ENCODE results near the gene CCNY.

The CCNY gene

DNA sequence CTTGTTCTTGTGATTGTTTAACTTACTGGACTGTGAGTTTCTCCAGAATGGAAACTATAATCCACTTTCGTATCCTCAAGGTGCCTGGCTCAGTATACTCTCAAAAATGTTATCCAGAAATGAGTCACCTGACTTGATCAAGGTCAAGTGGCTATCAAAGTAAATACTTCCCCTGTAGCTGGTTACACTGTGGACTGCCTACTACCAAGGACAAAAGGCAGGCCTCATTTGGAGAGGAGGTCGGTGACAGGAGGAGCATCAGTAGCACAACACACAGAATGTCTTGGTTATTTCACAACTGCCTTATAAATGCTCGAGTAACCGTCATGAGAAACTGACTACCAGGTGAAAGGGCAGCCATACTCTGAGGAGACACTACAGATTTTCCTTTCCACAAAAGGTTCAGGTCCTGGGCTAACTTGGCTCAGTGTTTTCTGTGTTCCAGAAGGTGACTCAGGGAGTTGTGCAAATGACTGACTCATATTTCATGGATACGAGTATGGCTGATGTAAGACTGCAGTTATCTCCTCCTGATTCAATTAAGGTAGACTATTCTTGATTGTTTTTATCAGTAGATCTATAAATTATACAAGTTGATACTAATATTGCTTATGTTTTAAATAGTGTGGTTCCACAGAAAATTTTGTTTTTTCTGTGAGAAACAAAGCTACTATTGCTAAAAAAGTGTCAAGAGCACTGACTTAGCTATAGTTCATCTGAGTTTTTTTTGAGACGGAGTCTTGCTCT is 4.2 kb upstream of the CCNY start:
- DNase-seq (ENCODE audit: low spot score) = no peak

DNA sequence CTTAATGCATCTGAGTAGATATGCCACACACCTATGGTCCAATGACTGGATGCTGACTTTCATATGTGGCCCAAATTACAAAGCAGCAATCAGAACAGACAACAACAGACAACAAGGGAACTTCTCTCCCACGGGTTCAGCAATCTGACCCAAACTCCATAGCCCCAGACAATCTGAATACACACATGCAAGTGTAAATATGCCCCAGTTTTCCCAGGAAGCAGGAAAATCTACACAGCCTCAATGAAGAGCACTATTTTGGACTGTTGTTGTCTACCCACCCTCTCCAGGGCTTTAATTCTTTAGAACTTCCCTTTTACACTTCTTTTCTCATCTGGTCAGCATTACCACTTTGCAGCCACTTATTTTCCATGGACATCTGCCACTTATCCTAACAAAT is 2.0 kb upstream of the CCNY start:
- DNase-seq (ENCODE audit: low spot score) = no peak

DNA sequence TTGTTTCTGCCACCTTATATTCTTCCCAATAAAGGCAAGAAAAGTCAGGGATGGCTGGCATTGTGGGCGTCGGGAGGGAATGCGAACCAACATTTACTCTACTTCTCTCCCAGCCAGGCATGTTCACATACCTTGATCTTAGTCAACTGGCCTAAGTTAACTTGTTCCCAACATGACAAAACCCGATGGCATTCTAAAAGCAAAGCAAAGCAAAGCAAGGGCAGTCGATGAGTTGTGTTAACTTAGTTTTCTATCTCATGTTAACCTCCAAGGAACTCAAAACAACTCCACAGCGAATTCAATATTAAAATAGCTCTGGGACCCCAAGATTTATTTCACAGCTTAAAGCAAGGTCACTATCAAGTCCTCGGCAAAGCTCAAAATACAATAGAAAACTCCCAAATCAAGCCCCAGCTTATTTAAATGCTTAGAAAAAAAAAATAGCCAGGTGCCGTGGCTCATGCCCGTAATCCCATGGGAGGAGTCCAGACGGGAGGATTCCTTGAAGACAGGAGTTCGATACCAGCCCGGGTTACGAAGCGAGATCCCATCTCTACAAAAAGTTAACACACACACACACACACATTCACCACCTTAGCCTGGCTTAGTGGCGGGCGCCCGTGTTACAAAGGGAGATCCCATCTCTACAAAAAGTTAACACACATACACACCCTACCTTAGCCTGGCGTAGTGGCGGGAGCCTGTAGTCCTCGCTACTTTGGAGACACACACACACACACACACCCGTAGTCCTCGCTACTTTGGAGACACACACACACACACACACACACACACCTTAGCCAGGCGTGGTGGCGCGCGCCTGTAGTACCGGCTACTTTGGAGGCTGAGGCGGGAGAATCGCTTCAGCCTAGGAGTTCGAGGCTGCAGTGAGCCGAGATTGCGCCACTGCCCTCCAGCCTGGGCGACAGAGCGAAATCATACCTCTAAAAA is 901 bp upstream of the CCNY start:
- peak; percentile 9 for DNase-seq (ENCODE audit: low spot score)

DNA sequence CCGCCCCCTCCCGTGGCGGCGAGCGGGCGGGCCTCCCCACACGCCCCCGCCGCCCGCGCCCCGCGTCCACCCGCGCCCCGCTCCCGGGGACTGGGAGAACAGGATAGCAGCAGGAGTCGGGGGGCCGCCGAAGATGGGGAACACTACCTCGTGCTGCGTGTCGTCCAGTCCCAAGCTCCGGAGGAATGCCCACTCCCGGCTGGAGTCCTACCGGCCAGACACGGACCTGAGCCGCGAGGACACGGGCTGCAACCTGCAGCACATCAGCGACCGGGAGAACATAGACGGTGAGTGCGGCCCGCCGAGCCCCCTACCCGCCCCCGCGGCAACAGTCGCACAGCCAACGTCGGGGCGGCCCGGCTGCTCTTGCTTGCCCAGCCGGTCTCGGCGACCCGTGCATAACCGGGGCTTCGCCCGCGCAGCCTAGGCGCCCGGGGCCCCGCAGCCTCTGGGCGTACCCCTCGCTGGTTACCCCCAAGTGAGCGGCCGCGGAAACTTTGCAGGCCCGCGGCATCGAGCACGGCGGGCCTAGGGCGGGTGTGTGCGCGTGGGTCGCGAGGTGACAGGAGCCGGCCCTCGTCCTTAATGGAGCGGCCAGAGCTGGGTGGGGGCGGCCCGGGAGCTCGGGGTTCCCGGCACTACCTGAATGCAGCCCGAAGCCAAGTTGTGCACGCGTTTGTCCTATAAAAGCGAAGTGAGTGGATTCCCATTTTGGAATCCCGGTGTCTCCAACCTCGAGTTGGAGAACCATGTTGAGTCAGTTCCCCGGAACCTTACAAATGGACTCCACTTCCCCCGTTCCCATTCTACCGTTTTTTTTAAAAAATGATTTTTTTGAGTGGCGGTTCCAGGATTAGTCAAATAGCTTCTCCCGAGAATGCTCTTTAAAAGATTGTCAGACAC is 863 bp downstream of the CCNY start:
- DNase-seq (ENCODE audit: low spot score) = peak; percentile 32

DNA sequence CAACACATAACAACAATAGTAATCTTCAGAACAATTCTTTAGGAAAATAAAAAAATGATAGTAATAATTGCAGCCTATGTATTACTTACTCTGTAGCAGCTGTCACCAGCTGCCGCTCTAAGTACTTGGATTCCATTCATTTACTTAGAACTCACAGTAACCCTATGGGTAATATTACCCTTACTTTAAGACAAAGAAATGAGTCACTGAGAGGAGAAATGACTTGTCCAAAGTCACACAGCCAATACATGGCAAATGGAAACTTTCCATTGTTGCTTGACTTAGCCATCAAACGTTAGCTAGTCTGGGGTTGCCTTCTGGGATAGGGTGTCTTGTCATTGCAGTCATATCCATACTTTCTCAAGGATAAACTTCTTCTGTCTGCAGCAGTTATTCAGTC is 3.6 kb downstream of the CCNY start:
- DNase-seq (ENCODE audit: low spot score) = no peak

DNA sequence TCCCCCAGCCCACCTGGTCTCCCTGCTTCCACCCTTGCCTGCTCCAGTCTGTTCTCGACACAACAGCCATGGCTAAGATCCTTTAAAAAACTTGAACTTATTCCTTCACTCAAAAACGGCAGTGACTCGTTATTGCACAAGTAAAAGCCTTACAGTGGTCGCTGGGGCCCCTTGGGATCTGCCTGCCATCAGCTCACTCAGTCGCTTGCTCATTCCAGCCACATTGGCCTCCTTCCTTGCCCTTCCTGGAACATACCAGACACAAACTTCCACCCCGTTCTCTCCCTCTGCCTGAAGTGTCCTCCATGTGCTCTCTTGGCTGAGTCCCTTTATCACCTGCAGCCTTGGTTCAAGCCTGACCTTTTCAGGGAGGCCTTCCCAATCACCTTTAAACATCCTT is 4.7 kb downstream of the CCNY start:
- no peak for DNase-seq (ENCODE audit: low spot score)

DNA sequence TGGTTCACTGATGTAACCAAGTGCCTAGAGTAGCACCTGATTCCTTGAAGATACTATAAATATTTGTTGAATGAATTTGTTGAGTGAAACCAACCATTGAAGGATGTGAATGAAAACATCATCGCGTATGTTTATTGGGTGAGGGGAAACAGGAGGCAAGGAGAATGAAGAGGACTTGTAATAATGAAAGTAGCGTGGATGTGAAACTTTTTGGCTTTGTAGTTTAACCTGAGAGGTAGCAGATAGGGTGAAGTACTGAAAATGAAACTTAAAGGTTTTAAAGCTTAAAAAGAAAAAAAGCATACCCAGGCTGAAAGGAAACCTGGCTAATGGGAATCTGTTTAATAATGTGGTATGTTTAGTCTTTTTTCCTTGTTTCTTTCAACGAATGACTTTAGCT is 5.2 kb downstream of the CCNY start:
- DNase-seq (ENCODE audit: low spot score) = no peak

DNA sequence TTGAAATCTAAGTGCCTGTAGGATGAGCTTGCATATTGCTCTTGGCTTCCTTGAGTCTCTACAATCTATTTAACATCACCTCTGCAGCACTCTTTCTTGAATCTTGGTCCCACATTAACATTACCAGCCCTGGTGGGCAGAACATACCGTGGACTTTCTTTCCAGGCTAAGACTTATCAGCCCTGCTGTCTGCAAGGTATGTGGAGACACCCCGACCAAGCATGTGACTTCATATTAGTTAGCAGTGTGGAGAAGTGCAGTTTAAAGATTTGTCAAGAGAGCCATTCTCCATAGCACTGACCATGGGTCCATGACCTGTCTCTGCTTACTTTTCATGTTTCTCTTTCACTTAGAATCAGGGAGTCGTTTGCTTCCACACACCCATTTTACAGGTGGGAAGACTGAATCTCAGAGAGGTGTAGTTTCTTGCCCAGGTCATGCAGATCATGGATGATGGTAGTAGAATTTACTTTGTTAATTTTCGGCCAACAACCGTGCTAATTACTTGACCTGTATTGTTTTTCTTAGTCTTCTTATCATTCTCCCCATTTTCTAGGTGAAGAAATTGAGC is 6.0 kb downstream of the CCNY start:
- DNase-seq (ENCODE audit: low spot score) = no peak

DNA sequence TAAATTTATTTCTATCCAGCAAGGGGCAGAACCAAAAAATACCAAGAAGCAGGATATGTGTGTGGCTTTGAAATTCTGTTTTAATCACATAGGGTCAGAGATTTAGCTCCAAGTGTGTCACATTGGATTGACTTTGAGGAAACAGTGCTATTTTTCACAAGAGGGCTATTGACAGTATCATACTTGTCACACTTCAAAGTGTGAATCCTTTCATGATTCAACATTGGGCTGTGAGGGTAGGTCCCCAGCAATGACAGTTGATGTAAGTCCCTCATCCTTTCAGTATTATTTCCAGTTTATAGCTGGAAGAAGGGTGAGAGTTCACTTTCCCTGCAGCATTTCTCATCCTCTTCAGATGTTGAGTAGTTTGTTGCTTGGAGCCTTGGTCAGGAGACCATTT is 7.4 kb downstream of the CCNY start:
- DNase-seq (ENCODE audit: low spot score) = no peak

DNA sequence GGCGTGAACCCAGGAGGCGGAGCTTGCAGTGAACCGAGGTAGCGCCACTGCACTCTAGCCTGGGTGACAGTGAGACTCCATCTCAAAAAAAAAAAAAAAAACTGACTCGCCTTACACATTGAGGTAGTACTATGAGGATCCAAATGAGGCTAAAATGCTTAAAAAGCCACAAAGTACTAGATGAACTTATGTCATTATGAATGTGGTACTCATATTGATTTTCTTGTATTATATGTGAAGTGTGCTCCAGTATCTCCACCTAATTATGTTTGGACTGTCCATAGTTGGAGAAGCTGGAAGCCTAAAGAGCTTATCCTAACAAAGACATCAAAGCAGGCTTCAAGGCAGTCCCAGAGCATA is 9.1 kb downstream of the CCNY start:
- no peak for DNase-seq (ENCODE audit: low spot score)

DNA sequence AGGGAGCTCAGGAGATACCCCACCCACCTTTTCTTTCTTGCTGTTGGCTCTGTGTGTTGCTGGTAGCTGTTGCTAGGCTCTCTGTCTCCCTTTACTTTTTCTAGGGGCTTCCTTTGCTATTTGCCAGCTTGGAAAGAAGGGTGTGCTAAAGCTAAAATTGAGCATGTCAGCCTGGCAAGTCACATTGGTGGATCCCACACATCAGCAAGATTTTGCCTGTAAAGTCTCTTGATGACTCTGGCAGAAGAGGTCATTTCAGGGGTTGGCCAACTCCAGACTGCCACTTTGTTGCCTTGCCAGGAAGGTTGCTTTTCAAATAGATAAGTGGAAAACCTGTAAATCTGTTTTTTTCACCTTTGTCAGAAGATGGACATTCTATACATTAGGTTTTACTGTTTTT is 9.9 kb downstream of the CCNY start:
- DNase-seq (ENCODE audit: low spot score) = no peak

DNA sequence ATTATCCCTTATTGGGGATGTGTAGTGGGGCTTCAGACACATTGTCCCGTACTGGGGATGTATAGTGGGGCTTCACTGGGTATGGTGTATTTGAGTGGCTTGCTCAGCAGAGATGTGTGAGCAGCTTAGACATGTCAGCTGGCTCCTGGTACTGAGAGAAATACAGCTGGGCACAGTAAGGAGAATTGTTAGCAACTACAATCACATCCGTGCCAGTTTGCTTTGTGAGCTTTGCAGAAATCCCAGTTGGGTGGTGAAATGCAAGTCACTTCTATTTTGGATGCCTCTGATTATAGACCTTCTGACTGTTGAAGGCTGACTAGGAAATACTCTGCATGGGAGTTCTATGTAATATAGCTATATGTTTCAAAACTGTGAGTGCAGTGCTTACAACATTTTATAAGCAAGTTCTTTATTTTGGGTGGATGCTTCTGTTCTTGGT is 10.8 kb downstream of the CCNY start:
- no peak for DNase-seq (ENCODE audit: low spot score)

DNA sequence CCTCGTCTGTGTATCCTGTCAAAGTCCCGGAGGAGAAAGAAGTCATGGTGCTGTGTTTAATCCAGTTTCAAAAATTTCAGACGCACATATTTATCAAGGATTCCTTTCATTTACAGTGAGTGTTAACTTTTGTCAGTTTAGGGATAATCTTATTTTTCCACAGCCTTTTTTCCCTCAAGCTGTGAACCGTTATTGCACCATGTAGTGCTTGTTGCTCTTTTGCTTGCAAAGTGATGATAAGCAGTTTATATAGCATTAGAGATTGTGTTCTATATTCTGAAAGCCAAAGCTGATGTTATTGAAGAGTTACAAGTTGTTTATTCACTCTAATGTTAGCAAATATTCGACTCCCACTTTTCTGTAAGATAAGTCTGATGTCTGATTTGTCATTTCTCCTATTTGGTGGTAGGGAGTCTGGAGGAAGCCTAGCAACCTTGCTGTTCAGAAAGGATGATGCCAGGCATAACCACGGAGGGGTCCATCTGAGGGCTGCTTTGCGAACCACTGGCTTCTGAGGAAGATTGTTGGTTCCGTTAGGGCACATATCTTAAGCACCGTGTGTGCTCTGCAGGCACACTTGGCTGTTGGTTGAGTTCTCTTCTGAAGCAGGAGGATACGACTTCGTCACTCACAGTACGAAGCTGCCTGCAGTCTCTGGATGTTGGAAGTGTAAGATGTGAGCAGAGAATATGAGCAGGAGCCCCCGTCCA is 11.7 kb downstream of the CCNY start:
- DNase-seq (ENCODE audit: low spot score) = no peak

DNA sequence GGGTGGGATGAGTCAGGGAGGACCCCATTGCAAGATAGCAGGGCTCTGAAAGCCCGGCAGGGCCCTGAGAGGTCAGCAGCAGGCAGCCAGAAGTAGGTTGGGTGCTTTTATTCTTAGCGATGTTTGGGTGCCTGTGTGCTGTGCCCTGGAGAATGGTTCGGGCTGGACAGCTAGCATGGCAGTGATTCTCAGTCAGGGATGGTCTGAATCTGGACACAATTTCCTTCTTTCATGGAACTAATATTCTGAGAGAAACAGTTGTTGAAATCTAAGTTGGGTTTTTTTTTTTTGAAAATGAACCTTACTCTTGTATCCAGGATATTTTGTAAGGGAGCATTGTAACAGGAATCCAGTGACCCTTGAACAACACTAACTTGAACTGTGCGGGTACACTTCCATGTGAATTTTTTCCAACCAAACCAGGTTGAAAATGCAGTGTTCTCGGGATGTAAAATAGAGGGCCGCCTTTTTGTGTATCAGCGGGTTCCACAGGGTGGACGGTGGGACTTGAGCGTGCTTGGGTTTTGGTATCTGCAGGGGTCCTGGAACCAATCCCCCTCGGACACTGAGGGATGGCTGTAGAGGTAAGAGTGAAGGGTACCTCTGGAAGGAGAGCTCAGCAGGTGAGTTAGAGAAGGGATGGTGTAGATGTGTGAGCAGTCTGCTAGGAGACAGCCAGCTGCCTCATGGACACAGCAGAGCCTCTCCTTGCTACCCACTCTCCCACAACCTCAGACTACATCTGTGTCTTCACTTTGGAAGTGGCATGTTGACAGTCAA is 12.5 kb downstream of the CCNY start:
- no peak for DNase-seq (ENCODE audit: low spot score)

DNA sequence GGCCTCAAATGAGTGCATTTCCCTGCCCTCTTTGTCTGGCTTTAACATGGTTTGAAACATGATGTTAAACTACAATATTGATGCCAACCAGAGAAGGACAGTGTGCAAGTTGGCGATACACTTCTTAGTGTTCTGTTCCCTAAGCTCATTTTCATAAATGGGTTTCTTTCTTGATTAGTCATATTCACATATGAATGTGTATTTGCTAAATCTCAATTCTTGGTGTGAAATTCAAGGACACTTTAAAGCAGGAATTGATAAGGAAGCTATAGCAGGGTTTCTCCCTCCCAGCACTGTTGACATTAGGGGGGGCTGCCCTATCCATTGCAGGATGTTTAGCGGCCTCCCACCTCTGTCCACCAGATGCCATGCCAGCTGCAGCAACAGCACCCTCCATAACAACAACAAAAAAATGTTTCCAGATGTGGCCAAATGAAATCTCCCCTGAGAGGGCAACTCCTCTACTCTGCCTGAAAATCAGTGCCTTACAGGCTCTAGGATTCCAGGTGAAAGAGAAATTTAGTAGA is 13.1 kb downstream of the CCNY start:
- DNase-seq (ENCODE audit: low spot score) = no peak

DNA sequence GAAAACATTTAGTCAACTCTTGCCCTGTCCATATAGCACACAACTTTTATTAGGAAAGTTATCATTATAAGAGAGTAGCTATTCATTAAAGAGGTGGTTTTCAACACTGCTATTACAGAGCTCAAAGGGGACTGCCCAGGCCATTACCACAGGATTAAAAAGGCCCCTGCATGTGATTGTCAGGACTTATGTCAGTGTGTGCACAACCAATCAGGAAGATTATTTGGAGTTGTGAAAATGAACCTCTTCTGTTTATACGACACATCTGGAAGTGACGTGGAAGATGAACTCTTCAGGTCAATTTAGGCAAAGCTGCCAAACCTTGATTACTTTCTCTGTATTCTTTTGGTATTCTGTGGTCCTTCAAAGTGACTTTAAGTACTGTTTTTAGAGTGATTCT is 14.7 kb downstream of the CCNY start:
- DNase-seq (ENCODE audit: low spot score) = no peak

DNA sequence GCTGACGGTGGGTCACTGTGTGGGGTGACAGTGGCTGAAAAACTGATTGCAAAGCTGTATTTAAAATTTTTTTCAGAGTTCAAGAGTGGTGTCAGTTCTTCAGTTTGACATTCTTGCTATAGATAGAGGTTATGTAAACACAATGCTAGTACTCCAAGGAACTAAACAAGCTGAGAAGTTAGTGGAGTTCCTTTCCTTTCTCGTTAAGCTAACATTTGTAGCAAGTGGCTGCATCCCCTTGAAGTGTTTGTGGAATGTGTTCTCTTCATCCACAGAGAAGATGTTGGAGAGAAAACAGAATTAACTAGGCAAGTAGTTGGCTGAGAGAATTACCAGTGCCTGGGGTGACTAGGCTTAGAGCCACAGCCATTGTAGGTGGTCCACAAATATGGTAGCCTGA is 15.8 kb downstream of the CCNY start:
- no peak for DNase-seq (ENCODE audit: low spot score)

DNA sequence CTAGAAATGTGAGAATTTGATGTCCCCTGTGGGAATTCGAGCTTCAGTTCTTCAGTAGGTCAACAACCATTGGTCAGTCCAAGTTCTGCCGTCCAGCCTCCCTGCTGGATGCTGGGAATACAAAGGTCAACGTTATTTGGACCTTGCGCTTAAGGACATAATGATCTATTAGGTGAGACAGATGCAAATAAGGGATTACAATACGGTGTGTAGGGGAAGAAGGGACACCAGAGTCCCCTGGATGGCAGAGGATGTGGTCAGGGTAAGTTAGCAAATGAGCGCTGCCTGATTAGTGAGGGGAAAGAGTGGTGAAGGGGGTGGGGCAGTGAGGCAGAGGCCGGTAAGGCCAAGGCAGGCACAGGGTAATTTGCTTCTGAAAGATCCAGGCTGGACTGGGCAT is 16.2 kb downstream of the CCNY start:
- DNase-seq (ENCODE audit: low spot score) = no peak

DNA sequence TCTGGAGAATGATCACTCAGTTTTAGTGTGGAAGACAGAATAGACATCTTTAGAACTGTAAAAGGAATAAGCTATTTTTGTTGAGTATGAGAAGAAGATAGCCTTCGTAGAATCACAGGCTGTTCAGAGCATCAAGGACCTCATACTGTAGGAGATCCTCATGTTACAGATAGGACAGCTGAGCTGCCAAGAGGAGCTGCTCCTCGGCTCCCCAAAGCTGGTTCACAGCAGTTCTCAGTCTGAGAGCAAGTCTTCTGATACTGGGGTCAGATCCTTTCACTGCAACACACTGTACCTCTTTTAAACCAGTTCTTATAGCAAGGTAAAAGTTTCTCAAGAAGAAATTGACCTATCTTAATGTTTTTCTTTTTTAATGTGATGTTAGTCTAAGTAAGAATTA is 17.1 kb downstream of the CCNY start:
- DNase-seq (ENCODE audit: low spot score) = no peak

DNA sequence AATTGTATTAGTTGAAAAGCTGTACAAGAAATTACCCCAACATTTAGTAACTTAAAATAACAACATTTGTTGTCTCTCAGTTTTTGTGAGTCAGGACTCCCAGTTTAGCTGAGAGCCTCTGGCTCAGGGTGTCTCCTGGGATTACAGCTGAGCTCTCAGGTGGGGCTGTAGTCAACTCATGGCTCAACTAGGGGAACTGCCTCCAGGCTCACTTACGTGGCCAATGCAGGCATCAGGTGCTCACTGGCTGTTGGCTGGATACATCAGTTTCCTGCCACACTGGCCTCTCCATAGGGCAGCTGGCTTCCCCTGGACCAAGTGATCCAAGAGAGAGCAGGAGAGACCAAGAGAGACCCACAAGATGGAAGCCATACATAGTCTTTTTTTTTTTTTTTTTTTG is 17.5 kb downstream of the CCNY start:
- no peak for DNase-seq (ENCODE audit: low spot score)
